GM21360 (cell line): ENCODE results near the gene PPP1R12C.
"Not testable (repeated sequence)": the region's sequence is repeated elsewhere in the genome, so short reads cannot be mapped to it uniquely, and the experiment has no call there.

ENCODE experiments used
- ATAC-seq: cut with Tn5 transposase; IDR thresholded peaks from one replicate; pipeline ENCODE4 v1.9.1; 2021; ENCODE audit warnings: mild to moderate bottlenecking, moderate library complexity; ENCODE audit not compliant: unreplicated experiment

PPP1R12C gene

GRCh38 chr19:55112246-55112776 is 5.1 kb downstream of the PPP1R12C start:
- ATAC-seq, result no peak

GRCh38 chr19:55111238-55111831 is 6.1 kb downstream of the PPP1R12C start:
- ATAC-seq, result no peak

DNA sequence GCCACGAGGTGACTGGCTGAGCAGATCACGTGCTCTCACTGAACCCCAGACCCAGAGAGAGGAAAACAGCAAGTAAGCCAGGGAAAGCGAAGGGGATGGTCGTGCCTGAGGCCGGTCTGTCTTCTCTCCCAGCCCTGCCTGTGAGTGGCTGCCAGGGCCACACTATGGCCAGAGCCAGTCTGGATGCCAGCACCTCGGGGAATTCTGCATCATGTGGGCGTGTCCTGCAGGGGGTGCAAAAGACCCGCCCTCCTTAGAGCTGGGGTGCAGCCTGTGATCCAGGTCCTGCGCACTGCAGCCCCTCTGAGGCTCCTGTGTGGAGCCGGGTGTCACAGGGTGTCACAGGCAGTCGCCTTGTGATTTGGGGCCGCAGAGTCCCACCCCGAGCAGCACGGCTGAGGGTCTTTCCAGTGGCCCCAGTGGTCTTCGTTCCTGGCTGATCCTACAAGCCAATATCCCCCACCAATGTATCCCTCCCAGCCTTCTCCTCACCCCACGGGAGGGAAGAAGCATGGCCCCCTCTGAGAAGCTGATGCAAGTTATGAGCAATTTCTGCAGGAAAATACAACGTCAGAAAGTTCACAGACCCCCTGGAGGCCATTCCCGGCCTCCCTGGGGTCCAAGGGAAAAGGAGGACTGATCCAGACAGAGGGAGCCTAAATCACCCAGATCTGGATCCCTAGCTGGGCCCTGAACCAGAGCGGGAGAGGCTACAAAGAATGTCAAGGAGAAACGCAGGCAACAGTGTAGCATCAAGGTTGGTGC is 7.7 kb downstream of the PPP1R12C start:
- no peak for ATAC-seq

- ATAC-seq, result not testable (repeated sequence)
Measured at GRCh38 chr19:55107252-55107651, 10.2 kb downstream of the PPP1R12C start.

DNA sequence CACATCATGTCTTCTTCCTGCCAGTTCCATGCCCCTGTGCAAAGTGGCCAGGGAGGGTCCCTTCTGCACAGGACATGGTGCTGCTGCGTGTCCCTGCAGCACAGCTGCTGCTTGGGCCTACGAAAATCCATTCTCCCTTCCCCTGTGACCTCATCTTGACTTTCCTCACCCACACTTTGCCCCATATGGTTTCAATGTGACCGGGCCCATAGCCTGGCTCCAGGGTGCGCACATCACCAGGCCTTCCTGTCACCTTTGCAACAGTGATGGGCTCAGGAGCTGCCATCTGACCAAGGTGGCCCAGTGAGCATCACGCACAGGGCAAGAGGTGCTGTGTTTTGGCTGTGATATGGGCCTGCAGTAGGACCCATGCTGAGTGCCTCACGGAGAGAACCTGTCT is 10.8 kb downstream of the PPP1R12C start:
- no peak for ATAC-seq

GRCh38 chr19:55105237-55105636 is 12.2 kb downstream of the PPP1R12C start:
- ATAC-seq, result no peak

GRCh38 chr19:55103190-55103589 is 14.2 kb downstream of the PPP1R12C start:
- no peak for ATAC-seq

GRCh38 chr19:55101261-55101660 is 16.2 kb downstream of the PPP1R12C start:
- no peak for ATAC-seq

DNA sequence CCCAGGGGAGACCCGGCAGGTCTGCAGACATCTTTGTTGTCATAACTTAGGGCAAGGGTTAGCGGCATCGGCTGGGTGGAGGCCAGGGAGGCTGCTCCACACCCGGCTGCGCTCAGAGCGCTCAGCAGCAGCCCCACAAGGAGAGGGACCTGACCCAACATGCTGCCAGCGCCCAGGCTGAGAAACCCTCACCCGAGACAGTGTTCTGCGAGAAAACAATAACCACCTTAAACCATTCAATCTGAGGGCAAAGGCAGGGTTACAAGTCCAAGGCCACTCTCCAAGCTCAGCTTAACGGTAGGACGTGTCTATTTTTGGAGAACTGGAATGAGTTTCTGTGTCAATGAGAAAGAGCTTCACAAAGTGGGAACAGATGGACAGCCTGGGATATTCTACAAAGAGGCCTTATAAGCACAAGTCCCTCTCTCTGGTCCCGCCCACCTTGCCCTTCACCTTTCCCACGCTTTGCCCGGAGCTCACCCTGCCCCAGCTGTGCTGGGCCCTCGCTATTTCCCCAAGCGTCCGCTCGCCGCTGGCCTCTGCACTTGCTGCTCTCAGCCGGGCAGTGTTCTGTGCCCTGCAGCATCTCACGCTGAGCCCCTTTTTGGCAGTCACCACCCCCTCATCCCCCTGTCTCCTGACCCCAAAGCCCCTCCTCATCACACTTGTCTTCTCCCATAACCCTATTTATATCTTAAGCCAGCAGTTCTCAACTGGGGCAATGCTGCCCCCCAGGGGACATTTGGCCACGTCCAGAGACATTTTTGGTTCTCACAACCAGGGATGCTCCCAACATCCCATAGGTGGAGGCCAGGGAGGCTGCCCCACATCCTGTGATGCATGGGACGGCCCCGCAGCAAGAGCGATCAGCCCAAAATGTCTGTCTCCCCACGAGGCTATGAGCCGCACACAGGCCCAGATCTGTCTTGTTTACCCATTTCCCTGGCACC is 17.6 kb downstream of the PPP1R12C start:
- ATAC-seq, result no peak

DNA sequence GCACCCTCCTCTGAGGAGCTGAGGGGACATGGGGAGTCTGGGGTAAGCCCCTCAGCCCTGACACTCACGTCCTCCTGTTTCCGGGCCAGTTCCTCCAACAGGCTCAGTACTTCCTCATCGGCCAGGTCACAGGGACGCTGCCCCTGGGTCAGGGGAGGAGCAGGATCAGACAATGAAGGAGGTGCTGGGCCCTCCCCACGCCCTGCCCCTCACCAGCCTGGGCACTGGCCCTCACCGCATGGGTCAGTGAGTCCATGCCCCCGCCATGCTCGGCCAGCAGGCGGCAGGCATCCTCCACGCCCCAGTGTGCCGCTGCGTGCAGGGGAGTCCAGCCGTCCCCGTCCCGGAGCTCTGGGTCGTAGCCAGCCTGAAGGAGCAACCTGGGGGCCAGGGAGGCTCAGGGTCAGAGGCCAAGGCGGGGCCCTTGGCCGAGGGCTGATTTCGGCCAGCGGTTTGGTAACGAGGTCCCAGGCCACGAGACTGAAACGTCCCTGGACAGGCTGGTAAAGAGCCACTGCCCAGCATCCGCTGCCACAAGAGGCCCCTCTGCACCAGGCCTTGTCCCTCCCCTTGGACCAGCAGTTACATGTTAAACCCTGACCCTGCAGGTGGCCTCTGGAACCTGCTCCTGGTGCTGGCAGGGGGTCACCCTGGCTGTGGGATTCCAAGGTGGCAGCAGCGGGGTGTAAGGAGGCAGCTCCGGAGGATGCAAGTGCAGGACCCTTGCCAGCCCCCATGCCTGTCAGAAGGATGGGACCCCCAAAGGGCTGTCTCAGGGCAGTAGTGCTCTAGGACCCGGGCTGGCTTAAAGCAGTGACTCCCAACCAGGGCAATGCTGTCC is 18.5 kb downstream of the PPP1R12C start:
- no peak for ATAC-seq

- ATAC-seq, result no peak
Measured at GRCh38 chr19:55097864-55098715, 19.3 kb downstream of the PPP1R12C start.

GRCh38 chr19:55096061-55096701 is 21.3 kb downstream of the PPP1R12C start:
- ATAC-seq, result no peak

GRCh38 chr19:55095260-55096060 is 22.0 kb downstream of the PPP1R12C start:
- no peak for ATAC-seq

DNA sequence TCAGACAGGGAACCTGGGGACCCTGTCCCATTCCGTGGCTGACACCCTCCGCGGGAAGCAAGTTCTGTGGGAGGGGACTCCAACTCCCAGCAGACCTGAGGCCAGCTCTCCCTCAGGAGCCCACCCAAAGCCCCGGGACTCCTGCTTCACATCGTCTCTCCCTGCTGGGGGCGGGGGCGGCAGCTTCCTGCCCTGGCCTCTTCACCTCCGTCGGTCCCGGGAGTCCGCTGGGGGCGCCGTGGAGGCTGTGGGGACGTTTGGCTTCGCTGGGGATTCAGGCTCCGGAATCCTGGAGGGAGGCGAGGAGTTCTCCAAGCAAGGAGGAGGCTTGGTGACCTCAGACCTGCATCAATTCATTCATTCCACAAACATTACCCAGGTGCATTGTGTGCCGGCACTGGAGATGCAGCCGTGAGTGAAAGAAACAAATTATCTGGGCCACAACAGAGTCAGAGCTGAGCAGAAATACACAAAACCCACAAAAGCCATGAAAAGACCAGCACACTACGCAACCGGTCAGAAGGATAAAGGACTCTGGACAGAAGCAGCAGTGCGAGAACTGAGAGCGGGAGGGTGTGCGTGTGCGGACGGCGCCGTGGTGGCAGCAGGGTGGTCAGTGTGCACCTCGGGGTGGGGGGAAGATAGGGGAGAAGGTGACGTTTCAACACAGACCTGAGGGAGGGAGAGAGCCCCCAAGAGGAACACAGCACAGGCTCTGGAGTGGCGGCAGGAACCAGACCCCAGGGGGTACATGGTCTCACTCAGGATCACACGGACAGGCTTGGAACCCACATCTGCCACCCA is 22.8 kb downstream of the PPP1R12C start:
- ATAC-seq, result no peak

DNA sequence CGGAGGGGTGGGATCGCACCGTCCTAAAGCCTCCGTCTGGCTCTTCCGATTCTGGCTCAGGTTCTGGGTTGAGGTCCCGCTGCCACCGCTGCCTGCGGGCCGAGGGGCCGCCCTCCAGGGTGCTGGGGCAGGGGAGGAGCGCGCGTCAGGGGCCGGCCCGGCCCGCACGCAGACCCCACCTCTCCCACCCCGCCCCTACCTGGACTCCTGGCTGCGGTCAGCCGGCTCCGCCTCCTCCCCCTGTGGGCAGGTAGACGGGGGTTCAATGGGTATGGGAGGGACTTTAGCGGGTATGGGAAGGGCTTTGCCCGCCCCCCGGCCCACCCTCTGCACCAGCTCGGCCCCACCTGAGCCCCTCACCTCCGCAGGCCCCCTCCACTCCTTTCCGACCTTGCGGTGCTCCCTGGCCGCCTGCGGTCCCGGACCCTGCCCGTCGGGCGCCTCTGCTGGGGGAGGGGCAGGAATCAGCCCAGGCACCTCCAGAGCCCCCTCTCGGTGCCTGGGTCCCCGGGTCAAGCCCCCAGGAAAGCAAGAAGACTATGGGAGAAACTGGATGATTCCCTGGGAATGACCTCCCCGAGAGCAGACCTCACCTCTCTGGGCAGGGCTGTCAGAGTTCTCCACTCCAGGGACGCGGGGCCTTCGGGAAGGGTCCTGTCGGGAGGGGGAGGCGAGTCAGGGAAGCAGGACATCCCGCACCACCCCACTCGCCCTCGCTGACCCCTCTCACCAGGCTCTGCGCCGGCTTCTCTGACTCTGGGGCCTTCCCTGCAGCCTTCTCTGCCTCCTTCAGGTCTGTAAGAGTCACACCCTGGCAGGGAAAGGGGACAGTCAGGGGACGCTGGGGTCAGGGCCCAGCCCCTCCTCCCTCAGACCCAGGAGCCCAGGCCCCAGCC is 24.8 kb downstream of the PPP1R12C start:
- ATAC-seq, result no peak

- ATAC-seq, result no peak
Measured at GRCh38 chr19:55091955-55092354, 25.5 kb downstream of the PPP1R12C start.
